ENCODE measurements around the gene COL5A3. TPM values are rescaled to one million over a fixed set of nuclear protein-coding genes. Genes with fewer than 3 reads are reported as not detected.

COL5A3 gene
- total and polyA plus RNA-seq, 2 experiments from 2014 or later: 1.0 to 1.2 TPM

DNA sequence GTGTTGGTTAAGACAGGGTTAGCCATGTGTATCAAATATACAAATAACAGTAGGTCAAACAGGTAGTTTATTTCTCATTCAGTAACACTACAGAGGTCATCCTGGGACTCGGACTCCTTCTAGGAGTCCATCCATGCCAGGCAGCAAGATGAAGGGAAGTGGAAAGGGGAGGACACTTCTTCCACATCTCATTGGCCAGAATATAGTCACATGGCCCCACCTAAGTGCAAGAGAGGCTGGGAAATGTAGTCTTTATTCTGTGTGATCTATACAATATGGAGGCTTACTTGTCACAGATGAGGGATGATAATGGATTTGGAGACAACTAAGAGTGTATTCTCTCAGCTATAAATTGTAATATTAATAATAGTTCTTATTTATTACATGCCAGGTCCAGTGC is 34.1 kb upstream of the COL5A3 start:
- H3K27me3 Mint-ChIP-seq (ENCODE audit: insufficient read depth, low read depth, poor library complexity): peaks cover 7% of the 10 kb centered on the region
- peak; percentile 93 for ATAC-seq
- peaks cover 43% of the 10 kb centered on the region for H3K9me3 Mint-ChIP-seq
- H3K9me2 ChIP-seq (ENCODE audit: insufficient read depth): no peaks in the 10 kb centered on the region
- H3K4me3 ChIP-seq: no peak overlapping the region
- no peaks in the 10 kb centered on the region for H3K4me1 Mint-ChIP-seq
- no peak overlapping the region for H3K27ac ChIP-seq (ENCODE audit: low read depth)
- TF ChIP-seq, protein P1, sequence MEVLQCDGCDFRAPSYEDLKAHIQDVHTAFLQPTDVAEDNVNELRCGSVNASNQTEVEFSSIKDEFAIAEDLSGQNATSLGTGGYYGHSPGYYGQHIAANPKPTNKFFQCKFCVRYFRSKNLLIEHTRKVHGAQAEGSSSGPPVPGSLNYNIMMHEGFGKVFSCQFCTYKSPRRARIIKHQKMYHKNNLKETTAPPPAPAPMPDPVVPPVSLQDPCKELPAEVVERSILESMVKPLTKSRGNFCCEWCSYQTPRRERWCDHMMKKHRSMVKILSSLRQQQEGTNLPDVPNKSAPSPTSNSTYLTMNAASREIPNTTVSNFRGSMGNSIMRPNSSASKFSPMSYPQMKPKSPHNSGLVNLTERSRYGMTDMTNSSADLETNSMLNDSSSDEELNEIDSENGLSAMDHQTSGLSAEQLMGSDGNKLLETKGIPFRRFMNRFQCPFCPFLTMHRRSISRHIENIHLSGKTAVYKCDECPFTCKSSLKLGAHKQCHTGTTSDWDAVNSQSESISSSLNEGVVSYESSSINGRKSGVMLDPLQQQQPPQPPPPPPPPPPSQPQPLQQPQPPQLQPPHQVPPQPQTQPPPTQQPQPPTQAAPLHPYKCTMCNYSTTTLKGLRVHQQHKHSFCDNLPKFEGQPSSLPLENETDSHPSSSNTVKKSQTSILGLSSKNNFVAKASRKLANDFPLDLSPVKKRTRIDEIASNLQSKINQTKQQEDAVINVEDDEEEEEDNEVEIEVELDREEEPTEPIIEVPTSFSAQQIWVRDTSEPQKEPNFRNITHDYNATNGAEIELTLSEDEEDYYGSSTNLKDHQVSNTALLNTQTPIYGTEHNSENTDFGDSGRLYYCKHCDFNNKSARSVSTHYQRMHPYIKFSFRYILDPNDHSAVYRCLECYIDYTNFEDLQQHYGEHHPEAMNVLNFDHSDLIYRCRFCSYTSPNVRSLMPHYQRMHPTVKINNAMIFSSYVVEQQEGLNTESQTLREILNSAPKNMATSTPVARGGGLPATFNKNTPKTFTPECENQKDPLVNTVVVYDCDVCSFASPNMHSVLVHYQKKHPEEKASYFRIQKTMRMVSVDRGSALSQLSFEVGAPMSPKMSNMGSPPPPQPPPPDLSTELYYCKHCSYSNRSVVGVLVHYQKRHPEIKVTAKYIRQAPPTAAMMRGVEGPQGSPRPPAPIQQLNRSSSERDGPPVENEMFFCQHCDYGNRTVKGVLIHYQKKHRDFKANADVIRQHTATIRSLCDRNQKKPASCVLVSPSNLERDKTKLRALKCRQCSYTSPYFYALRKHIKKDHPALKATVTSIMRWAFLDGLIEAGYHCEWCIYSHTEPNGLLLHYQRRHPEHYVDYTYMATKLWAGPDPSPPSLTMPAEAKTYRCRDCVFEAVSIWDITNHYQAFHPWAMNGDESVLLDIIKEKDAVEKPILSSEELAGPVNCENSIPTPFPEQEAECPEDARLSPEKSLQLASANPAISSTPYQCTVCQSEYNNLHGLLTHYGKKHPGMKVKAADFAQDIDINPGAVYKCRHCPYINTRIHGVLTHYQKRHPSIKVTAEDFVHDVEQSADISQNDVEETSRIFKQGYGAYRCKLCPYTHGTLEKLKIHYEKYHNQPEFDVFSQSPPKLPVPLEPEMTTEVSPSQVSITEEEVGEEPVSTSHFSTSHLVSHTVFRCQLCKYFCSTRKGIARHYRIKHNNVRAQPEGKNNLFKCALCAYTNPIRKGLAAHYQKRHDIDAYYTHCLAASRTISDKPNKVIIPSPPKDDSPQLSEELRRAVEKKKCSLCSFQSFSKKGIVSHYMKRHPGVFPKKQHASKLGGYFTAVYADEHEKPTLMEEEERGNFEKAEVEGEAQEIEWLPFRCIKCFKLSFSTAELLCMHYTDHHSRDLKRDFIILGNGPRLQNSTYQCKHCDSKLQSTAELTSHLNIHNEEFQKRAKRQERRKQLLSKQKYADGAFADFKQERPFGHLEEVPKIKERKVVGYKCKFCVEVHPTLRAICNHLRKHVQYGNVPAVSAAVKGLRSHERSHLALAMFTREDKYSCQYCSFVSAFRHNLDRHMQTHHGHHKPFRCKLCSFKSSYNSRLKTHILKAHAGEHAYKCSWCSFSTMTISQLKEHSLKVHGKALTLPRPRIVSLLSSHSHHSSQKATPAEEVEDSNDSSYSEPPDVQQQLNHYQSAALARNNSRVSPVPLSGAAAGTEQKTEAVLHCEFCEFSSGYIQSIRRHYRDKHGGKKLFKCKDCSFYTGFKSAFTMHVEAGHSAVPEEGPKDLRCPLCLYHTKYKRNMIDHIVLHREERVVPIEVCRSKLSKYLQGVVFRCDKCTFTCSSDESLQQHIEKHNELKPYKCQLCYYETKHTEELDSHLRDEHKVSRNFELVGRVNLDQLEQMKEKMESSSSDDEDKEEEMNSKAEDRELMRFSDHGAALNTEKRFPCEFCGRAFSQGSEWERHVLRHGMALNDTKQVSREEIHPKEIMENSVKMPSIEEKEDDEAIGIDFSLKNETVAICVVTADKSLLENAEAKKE (CRISPR knock-in tag; IDR thresholded peaks at IDR 0.05): no peak
- TF ChIP-seq EZH2phosphoT487 (IDR thresholded peaks at IDR 0.05; ENCODE audit: unreplicated experiment) (no peak), CREB1 (CRISPR knock-in tag; IDR thresholded peaks at IDR 0.05; ENCODE audit: low read depth) (no peak), POLR2AphosphoS5 (IDR thresholded peaks at IDR 0.05; ENCODE audit: low read depth) (no peak), ZNF114 (CRISPR knock-in tag; IDR thresholded peaks at IDR 0.05) (no peak), REST (IDR thresholded peaks at IDR 0.05; ENCODE audit: unreplicated experiment) (no peak), STAT1 (IDR thresholded peaks at IDR 0.05; ENCODE audit: unreplicated experiment) (no peak), EZH2 (IDR thresholded peaks at IDR 0.05; ENCODE audit: low read depth, unreplicated experiment) (no peak), JUNB (IDR thresholded peaks at IDR 0.05; ENCODE audit: unreplicated experiment) (no peak), ZNF331 (CRISPR knock-in tag; IDR thresholded peaks at IDR 0.05; ENCODE audit: low read depth) (no peak), NANOG (IDR thresholded peaks at IDR 0.05; ENCODE audit: borderline replicate concordance) (no peak)
- TF ChIP-seq, protein P2, sequence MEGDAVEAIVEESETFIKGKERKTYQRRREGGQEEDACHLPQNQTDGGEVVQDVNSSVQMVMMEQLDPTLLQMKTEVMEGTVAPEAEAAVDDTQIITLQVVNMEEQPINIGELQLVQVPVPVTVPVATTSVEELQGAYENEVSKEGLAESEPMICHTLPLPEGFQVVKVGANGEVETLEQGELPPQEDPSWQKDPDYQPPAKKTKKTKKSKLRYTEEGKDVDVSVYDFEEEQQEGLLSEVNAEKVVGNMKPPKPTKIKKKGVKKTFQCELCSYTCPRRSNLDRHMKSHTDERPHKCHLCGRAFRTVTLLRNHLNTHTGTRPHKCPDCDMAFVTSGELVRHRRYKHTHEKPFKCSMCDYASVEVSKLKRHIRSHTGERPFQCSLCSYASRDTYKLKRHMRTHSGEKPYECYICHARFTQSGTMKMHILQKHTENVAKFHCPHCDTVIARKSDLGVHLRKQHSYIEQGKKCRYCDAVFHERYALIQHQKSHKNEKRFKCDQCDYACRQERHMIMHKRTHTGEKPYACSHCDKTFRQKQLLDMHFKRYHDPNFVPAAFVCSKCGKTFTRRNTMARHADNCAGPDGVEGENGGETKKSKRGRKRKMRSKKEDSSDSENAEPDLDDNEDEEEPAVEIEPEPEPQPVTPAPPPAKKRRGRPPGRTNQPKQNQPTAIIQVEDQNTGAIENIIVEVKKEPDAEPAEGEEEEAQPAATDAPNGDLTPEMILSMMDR (conservative IDR thresholded peaks at IDR 0.05; ENCODE audit: low read depth in 2 of 2): no peak
- TF ChIP-seq, protein P3, sequence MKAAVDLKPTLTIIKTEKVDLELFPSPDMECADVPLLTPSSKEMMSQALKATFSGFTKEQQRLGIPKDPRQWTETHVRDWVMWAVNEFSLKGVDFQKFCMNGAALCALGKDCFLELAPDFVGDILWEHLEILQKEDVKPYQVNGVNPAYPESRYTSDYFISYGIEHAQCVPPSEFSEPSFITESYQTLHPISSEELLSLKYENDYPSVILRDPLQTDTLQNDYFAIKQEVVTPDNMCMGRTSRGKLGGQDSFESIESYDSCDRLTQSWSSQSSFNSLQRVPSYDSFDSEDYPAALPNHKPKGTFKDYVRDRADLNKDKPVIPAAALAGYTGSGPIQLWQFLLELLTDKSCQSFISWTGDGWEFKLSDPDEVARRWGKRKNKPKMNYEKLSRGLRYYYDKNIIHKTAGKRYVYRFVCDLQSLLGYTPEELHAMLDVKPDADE (IDR thresholded peaks at IDR 0.05): no peak
- H4K20me1 ChIP-seq (replicated peaks; ENCODE audit: insufficient read depth): no peaks in the 10 kb centered on the region
- no peak overlapping the region for H3K27ac Mint-ChIP-seq
- no peaks in the 10 kb centered on the region for H3K36me3 ChIP-seq (ENCODE audit: insufficient read depth)
- H3K79me2 ChIP-seq (replicated peaks; ENCODE audit: insufficient read depth): no peaks in the 10 kb centered on the region
- no peak overlapping the region; the same call in 2 of the 3 replicates for H3K4me3 Mint-ChIP-seq
- DNase-seq (ENCODE audit: low spot score): no peak
- H3K4me2 ChIP-seq: no peak overlapping the region
- H3K4me1 ChIP-seq (ENCODE audit: insufficient read depth): no peaks in the 10 kb centered on the region
- H2AFZ ChIP-seq: no peak overlapping the region
- H3F3A ChIP-seq (replicated peaks; ENCODE audit: low read depth): no peaks in the 10 kb centered on the region
- no peaks in the 10 kb centered on the region for H3K27me3 ChIP-seq (ENCODE audit: insufficient read depth)
- no peaks in the 10 kb centered on the region; the same call in 1 of the 3 replicates for H3K36me3 Mint-ChIP-seq (ENCODE audit: low read depth)
